Measurements from ENCODE around the gene GRIN2C.
"Not testable (repeated sequence)": the region's sequence is repeated elsewhere in the genome, so short reads cannot be mapped to it uniquely, and the experiment has no call there.

Gene GRIN2C

DNA sequence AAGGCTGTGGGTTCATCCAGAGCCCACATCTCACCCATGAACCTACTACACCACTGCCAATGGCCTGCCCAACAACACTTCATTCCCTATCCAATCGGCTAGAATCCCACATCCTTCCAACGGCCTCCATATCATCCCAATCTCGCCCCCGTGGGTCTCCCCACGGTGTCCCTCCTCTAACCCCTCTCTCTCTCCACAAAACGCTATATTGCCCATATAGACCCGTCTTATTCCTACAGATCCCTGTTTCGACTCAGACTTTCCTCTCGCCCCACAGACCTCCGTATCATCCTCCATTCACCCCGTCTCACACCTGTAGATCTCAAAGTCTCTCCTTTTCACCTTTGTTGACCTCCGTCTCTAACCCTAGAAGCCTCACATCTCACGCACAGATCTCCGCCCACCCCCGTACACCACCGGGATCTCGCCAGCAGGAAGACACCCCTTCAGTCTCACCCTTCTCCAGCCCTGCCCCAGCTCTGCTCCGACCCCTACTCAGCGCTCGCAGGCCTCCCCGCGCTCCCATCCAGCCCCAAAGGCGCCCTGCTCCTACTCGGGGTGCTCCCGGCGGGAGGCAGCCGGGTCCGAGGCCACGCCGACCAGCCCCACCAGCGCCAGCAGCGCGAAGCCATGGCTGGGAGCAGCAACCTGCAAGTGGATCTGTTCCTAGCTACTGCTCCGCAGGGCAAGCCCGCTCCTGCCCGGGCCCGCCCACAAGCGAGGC lies 12.8 kb upstream of the GRIN2C start, which contains the start of gene FDXR:
Gene FDXR (minus strand): TSS at position 682 of the 724 bp plus-strand sequence. CDS start 50 bp downstream, at position 632.
- Histone ChIP-seq H3K79me2 (ENCODE audit: insufficient read depth, low read length) (peaks cover 9% of the 10 kb centered on the region; the same call in 1 of the 2 replicates), H3K4me2 (ENCODE audit: low read depth, low read length, poor library complexity, severe bottlenecking) (peak within 1 kb of the TSS; percentile 91), H3K27me3 (ENCODE audit: insufficient read depth, low read length, poor library complexity, severe bottlenecking) (no peaks in the 10 kb centered on the region), H3K9me3 (ENCODE audit: insufficient read depth, low read depth, low read length) (no peaks in the 10 kb centered on the region), H3K9me2 (replicated peaks; ENCODE audit: low read depth, low read length) (no peaks in the 10 kb centered on the region), H3K9ac (ENCODE audit: low read depth, low read length, poor library complexity, severe bottlenecking) (peak within 1 kb of the TSS; percentile 99), H2AFZ (ENCODE audit: low read length) (peak within 1 kb of the TSS; percentile 74; the same call in 1 of the 2 replicates), H3K4me1 (ENCODE audit: insufficient read depth, low read length, poor library complexity, severe bottlenecking) (peaks cover 20% of the 10 kb centered on the region), H3K36me3 (ENCODE audit: insufficient read depth, low read length) (no peaks in the 10 kb centered on the region), H3F3A (ENCODE audit: low read depth) (no peaks in the 10 kb centered on the region), H3K4me3 (ENCODE audit: low read length, poor library complexity, severe bottlenecking) (peak within 1 kb of the TSS; percentile 77), H4K20me1 (ENCODE audit: insufficient read depth, low read length, poor library complexity, severe bottlenecking) (no peaks in the 10 kb centered on the region)
- TF ChIP-seq EZH2phosphoT487 (IDR thresholded peaks at IDR 0.05; ENCODE audit: borderline replicate concordance) (no peak), CTCF (conservative IDR thresholded peaks at IDR 0.05; ENCODE audit: low read length) (no peak)

GRCh38 chr17:74871356-74872076 lies 11.8 kb upstream of the GRIN2C start:
- Histone ChIP-seq H3K9ac (ENCODE audit: low read depth, low read length, poor library complexity, severe bottlenecking) (peak overlapping the region; percentile 99), H3K27me3 (ENCODE audit: insufficient read depth, low read length, poor library complexity, severe bottlenecking) (no peaks in the 10 kb centered on the region), H2AFZ (ENCODE audit: low read length) (no peak overlapping the region), H3K4me3 (ENCODE audit: low read length, poor library complexity, severe bottlenecking) (peak overlapping the region; percentile 77), H3K36me3 (ENCODE audit: insufficient read depth, low read length) (no peaks in the 10 kb centered on the region), H3K4me1 (ENCODE audit: insufficient read depth, low read length, poor library complexity, severe bottlenecking) (peaks cover 20% of the 10 kb centered on the region), H3K79me2 (ENCODE audit: insufficient read depth, low read length) (peaks cover 9% of the 10 kb centered on the region; the same call in 1 of the 2 replicates), H3K9me2 (replicated peaks; ENCODE audit: low read depth, low read length) (no peaks in the 10 kb centered on the region), H3F3A (ENCODE audit: low read depth) (no peaks in the 10 kb centered on the region), H3K4me2 (ENCODE audit: low read depth, low read length, poor library complexity, severe bottlenecking) (peak overlapping the region; percentile 91), H4K20me1 (ENCODE audit: insufficient read depth, low read length, poor library complexity, severe bottlenecking) (no peaks in the 10 kb centered on the region), H3K9me3 (ENCODE audit: insufficient read depth, low read depth, low read length) (no peaks in the 10 kb centered on the region)
- TF ChIP-seq EZH2phosphoT487 (IDR thresholded peaks at IDR 0.05; ENCODE audit: borderline replicate concordance) (no peak), CTCF (conservative IDR thresholded peaks at IDR 0.05; ENCODE audit: low read length) (no peak)

DNA sequence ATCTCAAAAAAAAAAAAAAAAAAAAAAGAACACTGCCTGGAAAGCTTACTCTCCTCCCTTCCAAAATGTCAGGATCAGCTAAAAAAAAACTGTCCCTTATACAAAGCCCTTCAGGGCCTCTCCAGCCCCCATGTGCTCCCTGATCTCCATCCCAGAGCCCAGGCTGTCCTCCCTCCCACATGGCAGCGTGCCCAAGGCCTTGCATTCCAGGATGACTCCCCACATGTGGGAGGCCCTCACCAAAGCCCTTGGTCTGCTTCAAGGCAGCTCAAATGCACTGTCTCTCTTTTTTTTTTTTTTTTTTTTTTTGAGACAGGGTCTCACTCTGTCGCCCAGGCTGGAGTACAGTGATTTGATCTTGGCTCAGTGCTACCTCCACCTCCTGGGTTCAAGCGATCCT lies 10.8 kb upstream of the GRIN2C start:
- Histone ChIP-seq H3K4me1 (ENCODE audit: insufficient read depth, low read length, poor library complexity, severe bottlenecking) (peaks cover 20% of the 10 kb centered on the region), H3K36me3 (ENCODE audit: insufficient read depth, low read length) (no peaks in the 10 kb centered on the region), H3K4me2 (ENCODE audit: low read depth, low read length, poor library complexity, severe bottlenecking) (no peak overlapping the region), H3K27me3 (ENCODE audit: insufficient read depth, low read length, poor library complexity, severe bottlenecking) (no peaks in the 10 kb centered on the region), H3K79me2 (ENCODE audit: insufficient read depth, low read length) (peaks cover 9% of the 10 kb centered on the region; the same call in 1 of the 2 replicates), H4K20me1 (ENCODE audit: insufficient read depth, low read length, poor library complexity, severe bottlenecking) (no peaks in the 10 kb centered on the region), H3F3A (ENCODE audit: low read depth) (no peaks in the 10 kb centered on the region), H3K9me2 (replicated peaks; ENCODE audit: low read depth, low read length) (no peaks in the 10 kb centered on the region), H3K4me3 (ENCODE audit: low read length, poor library complexity, severe bottlenecking) (no peak overlapping the region), H3K9ac (ENCODE audit: low read depth, low read length, poor library complexity, severe bottlenecking) (no peak overlapping the region), H2AFZ (ENCODE audit: low read length) (no peak overlapping the region), H3K9me3 (ENCODE audit: insufficient read depth, low read depth, low read length) (no peaks in the 10 kb centered on the region)
- no peak for TF ChIP-seq EZH2phosphoT487 (IDR thresholded peaks at IDR 0.05; ENCODE audit: borderline replicate concordance)
- no peak for TF ChIP-seq CTCF (conservative IDR thresholded peaks at IDR 0.05; ENCODE audit: low read length)

GRCh38 chr17:74870028-74870427 lies 10.3 kb upstream of the GRIN2C start:
- not testable (repeated sequence) for H3K9ac ChIP-seq (ENCODE audit: low read depth, low read length, poor library complexity, severe bottlenecking); H3F3A ChIP-seq (ENCODE audit: low read depth); H3K4me2 ChIP-seq (ENCODE audit: low read depth, low read length, poor library complexity, severe bottlenecking); H3K79me2 ChIP-seq (ENCODE audit: insufficient read depth, low read length); H3K27me3 ChIP-seq (ENCODE audit: insufficient read depth, low read length, poor library complexity, severe bottlenecking); H4K20me1 ChIP-seq (ENCODE audit: insufficient read depth, low read length, poor library complexity, severe bottlenecking); H3K9me2 ChIP-seq (replicated peaks; ENCODE audit: low read depth, low read length); H3K36me3 ChIP-seq (ENCODE audit: insufficient read depth, low read length); H3K4me3 ChIP-seq (ENCODE audit: low read length, poor library complexity, severe bottlenecking); H3K9me3 ChIP-seq (ENCODE audit: insufficient read depth, low read depth, low read length); H2AFZ ChIP-seq (ENCODE audit: low read length)
- peaks cover 20% of the 10 kb centered on the region for H3K4me1 ChIP-seq (ENCODE audit: insufficient read depth, low read length, poor library complexity, severe bottlenecking)

All from Loucy (cell line).